A673 (cell line): ENCODE results near the gene CDON. TPM values are rescaled to one million over a fixed set of nuclear protein-coding genes. Genes with fewer than 3 reads are reported as not detected.

Source experiments
- BruUV-seq: library from RNA; stranded (reverse); fragments of 400-500 nt; replicated peaks from 2 replicates; lab custom pipeline; 2021; lab: Mats Ljungman, UMichigan
- CTCF ChIA-PET: fragments of 300-600 bp; sonication (Branson Sonifier 250); formaldehyde crosslinking; loops from one replicate; lab custom pipeline; 2022; ENCODE audit warnings: antibody characterized with exemption; lab: Charles Lee
- POLR2A ChIA-PET: fragments of 300-600 bp; sonication (Branson Sonifier 250); formaldehyde crosslinking; loops from one replicate; lab custom pipeline; 2022; ENCODE audit warnings: antibody characterized with exemption; ENCODE audit not compliant: low non-redundant PET; lab: Charles Lee
- DNase-seq: peaks from one replicate; pipeline ENCODE4 v3.0.0-alpha.2; 2015; ENCODE audit warnings: low spot score
- H3K27ac ChIP-seq: fragments of 200-600 bp; sonication (generic); 2 replicates; pipeline ENCODE4 v1.5.1; 2016; ENCODE audit warnings: mixed run types, low read depth, mild to moderate bottlenecking, mixed read lengths, antibody characterized with exemption, low read length; ENCODE audit not compliant: poor library complexity, severe bottlenecking
- H3K27me3 ChIP-seq: fragments of 200-600 bp; sonication (generic); replicated peaks from 2 replicates; pipeline ENCODE4 v1.6.1; 2017; ENCODE audit warnings: mixed run types, low read depth, mild to moderate bottlenecking, mixed read lengths, antibody characterized with exemption, low read length; ENCODE audit not compliant: insufficient read depth, poor library complexity
- H3K36me3 ChIP-seq: fragments of 200-600 bp; sonication (generic); 2 replicates; pipeline ENCODE4 v1.6.1; 2016; ENCODE audit warnings: mixed run types, mild to moderate bottlenecking, mixed read lengths, antibody characterized with exemption, low read length; ENCODE audit not compliant: insufficient read depth, poor library complexity, severe bottlenecking
- H3K4me1 ChIP-seq: fragments of 200-600 bp; sonication (generic); 2 replicates; pipeline ENCODE4 v1.6.1; 2017; ENCODE audit warnings: mixed run types, mild to moderate bottlenecking, mixed read lengths, antibody characterized with exemption, low read length; ENCODE audit not compliant: insufficient read depth, poor library complexity, severe bottlenecking
- H3K4me3 ChIP-seq: fragments of 200-600 bp; sonication (generic); 2 replicates; pipeline ENCODE4 v1.5.1; 2016; ENCODE audit warnings: low read depth, mixed run types, mild to moderate bottlenecking, mixed read lengths, low read length; ENCODE audit not compliant: poor library complexity, severe bottlenecking
- H3K9me3 ChIP-seq: fragments of 200-600 bp; sonication (generic); 2 replicates; pipeline ENCODE4 v1.6.1; 2016; ENCODE audit warnings: mixed run types, low read depth, mild to moderate bottlenecking, mixed read lengths, antibody characterized with exemption, low read length; ENCODE audit not compliant: poor library complexity, severe bottlenecking
- EZH2 ChIP-seq: fragments of 200-600 bp; sonication (generic); IDR thresholded peaks from 2 replicates; pipeline ENCODE4 v1.6.1; 2017; ENCODE audit warnings: borderline replicate concordance, low read depth, mild to moderate bottlenecking, mixed read lengths, antibody characterized with exemption, low read length; ENCODE audit not compliant: poor library complexity, severe bottlenecking
- intact Hi-C: fragments of 100-400 bp; cut with micrococcal nuclease; formaldehyde crosslinking; loops from one replicate; pipeline ENCODE4 v1.10.0; 2022; ENCODE audit not compliant: unreplicated experiment
- total RNA-seq: library from RNA; stranded (reverse); gene quantifications from 2 replicates; pipeline ENCODE4 v1.2.3, GENCODE V29; 2021
- TF ChIP-seq, protein P1 (sequence below): fragments of 300-800, 200-600 bp; sonication (generic); conservative IDR thresholded peaks from 2 replicates; pipeline ENCODE4 v1.5.1; 2017; ENCODE audit warnings: low read depth, mild to moderate bottlenecking, antibody characterized with exemption, low read length, moderate library complexity, mixed read lengths

CDON gene
- total RNA-seq, 1 experiment from 2014 or later: 25.3 TPM

- TF ChIP-seq, protein P1, sequence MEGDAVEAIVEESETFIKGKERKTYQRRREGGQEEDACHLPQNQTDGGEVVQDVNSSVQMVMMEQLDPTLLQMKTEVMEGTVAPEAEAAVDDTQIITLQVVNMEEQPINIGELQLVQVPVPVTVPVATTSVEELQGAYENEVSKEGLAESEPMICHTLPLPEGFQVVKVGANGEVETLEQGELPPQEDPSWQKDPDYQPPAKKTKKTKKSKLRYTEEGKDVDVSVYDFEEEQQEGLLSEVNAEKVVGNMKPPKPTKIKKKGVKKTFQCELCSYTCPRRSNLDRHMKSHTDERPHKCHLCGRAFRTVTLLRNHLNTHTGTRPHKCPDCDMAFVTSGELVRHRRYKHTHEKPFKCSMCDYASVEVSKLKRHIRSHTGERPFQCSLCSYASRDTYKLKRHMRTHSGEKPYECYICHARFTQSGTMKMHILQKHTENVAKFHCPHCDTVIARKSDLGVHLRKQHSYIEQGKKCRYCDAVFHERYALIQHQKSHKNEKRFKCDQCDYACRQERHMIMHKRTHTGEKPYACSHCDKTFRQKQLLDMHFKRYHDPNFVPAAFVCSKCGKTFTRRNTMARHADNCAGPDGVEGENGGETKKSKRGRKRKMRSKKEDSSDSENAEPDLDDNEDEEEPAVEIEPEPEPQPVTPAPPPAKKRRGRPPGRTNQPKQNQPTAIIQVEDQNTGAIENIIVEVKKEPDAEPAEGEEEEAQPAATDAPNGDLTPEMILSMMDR: no peak
- TF ChIP-seq EZH2: no peak
- no TSS peak for BruUV-seq
- POLR2A ChIA-PET: no interaction called here
- no peak for DNase-seq
- intact Hi-C loops: no loop called here
- H3K27ac ChIP-seq: no peak overlapping the region
- no peaks in the 10 kb centered on the region for H3K9me3 ChIP-seq
- H3K27me3 ChIP-seq: no peaks in the 10 kb centered on the region
- no peak overlapping the region for H3K4me3 ChIP-seq
- no peaks in the 10 kb centered on the region for H3K36me3 ChIP-seq
- peaks cover 30% of the 10 kb centered on the region for H3K4me1 ChIP-seq
- CTCF ChIA-PET: no interaction called here
These were observed 13.5 kb downstream of the CDON start for GRCh38 chr11:126049159-126049558.

DNA sequence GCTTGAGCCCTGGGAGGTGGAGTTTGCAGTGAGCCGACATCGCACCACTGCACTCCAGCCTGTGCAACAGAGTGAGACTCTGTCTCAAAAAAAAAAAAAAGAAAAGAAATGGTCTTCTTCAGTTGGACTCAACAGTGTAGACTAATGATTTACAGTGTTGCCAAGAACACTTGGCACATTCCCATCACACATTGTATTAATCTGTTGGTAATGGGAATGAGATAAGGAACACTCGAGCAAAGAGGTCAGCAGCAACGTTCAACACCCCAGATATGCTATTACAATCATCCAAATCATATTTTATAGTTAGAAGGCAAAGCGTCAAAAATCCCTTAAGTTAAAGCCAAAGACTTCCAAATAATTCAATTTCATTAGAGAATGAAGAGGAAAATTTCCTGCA, 14.5 kb downstream of the CDON start:
- Histone ChIP-seq H3K9me3 (no peaks in the 10 kb centered on the region), H3K4me3 (no peak overlapping the region), H3K27ac (no peak overlapping the region), H3K4me1 (peaks cover 21% of the 10 kb centered on the region), H3K36me3 (no peaks in the 10 kb centered on the region), H3K27me3 (no peaks in the 10 kb centered on the region)
- BruUV-seq: no TSS peak
- intact Hi-C loops: no loop called here
- ChIA-PET POLR2A (no interaction called here), CTCF (no interaction called here)
- TF ChIP-seq, protein P1: no peak
- no peak for TF ChIP-seq EZH2
- no peak for DNase-seq

- no peak overlapping the region for H3K27ac ChIP-seq
- ChIA-PET CTCF (no interaction called here), POLR2A (no interaction called here)
- no peak for TF ChIP-seq EZH2
- TF ChIP-seq, protein P1: no peak
- no peaks in the 10 kb centered on the region for H3K9me3 ChIP-seq
- no peaks in the 10 kb centered on the region for H3K36me3 ChIP-seq
- no peaks in the 10 kb centered on the region for H3K27me3 ChIP-seq
- BruUV-seq: no TSS peak
- intact Hi-C loops: no loop called here
- H3K4me3 ChIP-seq: no peak overlapping the region
- no peak for DNase-seq
- H3K4me1 ChIP-seq: peaks cover 21% of the 10 kb centered on the region
These were observed 16.0 kb downstream of the CDON start for GRCh38 chr11:126046570-126047195.
